Heart right ventricle (tissue), 16 donors: ENCODE data around the gene TXNRD2. TPM values are rescaled to one million over a fixed set of nuclear protein-coding genes. Genes with fewer than 3 reads are reported as not detected.

Source experiments
- ATAC-seq, 8 donors: fragments of 200-7000 bp; cut with Tn5 transposase; one replicate each; pipeline ENCODE4 v1.9.1; 2020; ENCODE audit warnings: mild to moderate bottlenecking in 8 of 8, moderate library complexity in 8 of 8, moderate number of reproducible peaks in 1 of 8
- DNase-seq, 2 donors: peaks; one replicate each; pipeline ENCODE4 v3.0.0-alpha.2; 2020
- H3K27ac ChIP-seq, 10 donors: fragments of 200-600 bp; sonication (generic) in 2 of 10; one replicate each; pipeline versions ENCODE4 v1.5.0 to v1.8.0; 2020 to 2022; ENCODE audit warnings: mild to moderate bottlenecking in 3 of 10
- H3K27me3 ChIP-seq, 7 donors: fragments of 200-600 bp; one replicate each; pipeline ENCODE4 v1.8.0; 2021 to 2022; ENCODE audit warnings: mild to moderate bottlenecking in 2 of 7
- H3K36me3 ChIP-seq, 9 donors: fragments of 200-600 bp; sonication (generic) in 1 of 9; one replicate each; pipeline versions ENCODE4 v1.5.0 to v1.8.0; 2020 to 2022; ENCODE audit warnings: mild to moderate bottlenecking in 2 of 9
- H3K4me1 ChIP-seq, 9 donors: fragments of 200-600 bp; sonication (generic) in 1 of 9; one replicate each; pipeline versions ENCODE4 v1.5.0 to v1.8.0; 2020 to 2022; ENCODE audit warnings: mild to moderate bottlenecking in 4 of 9
- H3K4me3 ChIP-seq, 10 donors: fragments of 200-600 bp; sonication (generic) in 2 of 10; one replicate each; pipeline versions ENCODE4 v1.5.0 to v1.8.0; 2020 to 2022; ENCODE audit warnings: mild to moderate bottlenecking in 7 of 10, moderate library complexity in 2 of 10
- H3K9me3 ChIP-seq, 11 donors: fragments of 200-600 bp in 10 of 11; sonication (generic) in 2 of 11; one replicate each; pipeline versions ENCODE4 v1.5.0 to v1.8.0; 2013 to 2022; ENCODE audit warnings: mild to moderate bottlenecking in 2 of 11, control low read depth in 1 of 11, moderate library complexity in 1 of 11
- CTCF ChIP-seq, 9 donors: fragments of 200-600 bp; sonication (generic) in 2 of 9; IDR thresholded peaks; one replicate each; pipeline versions ENCODE4 v1.5.0 to v1.8.0; 2021 to 2022; ENCODE audit warnings: antibody characterized with exemption in 9 of 9, mild to moderate bottlenecking in 5 of 9, moderate library complexity in 1 of 9
- WGBS, 2 donors: extraction: QIAGEN DNeasy Blood & Tissue Kit; methylation state at CpG; one replicate each; pipeline ENCODE4 v1.1.7; 2013; ENCODE audit warnings: inconsistent platforms in 1 of 2; 5-methylcytosine and 5-hydroxymethylcytosine counted together
- intact Hi-C, 10 donors: fragments of 100-400 bp; cut with DNase I; formaldehyde crosslinking; loops; one replicate each; pipeline versions ENCODE4 v1.11.1 to v1.14.2; 2022
- polyA plus RNA-seq, 2 donors: library from polyadenylated mRNA; stranded (reverse); fragments of 200-250 nt; gene quantifications; one replicate each; pipeline ENCODE4 v1.2.3, GENCODE V29; 2013
- total RNA-seq, 10 donors: library from RNA; stranded (reverse); fragmentation: NEBNext Ultra II Directional in 3 of 10; extraction: Animal tissue kit (Norgen Biotek cat#: 25700) in 3 of 10; gene quantifications; one replicate each; pipeline versions ENCODE4 v1.2.1 to v1.2.4, GENCODE V29; 2021 to 2023
- donor health status: Arrhythmogenic right ventricular cardiomyopathy.
- donor health status: ischemic (EF 13 %, LVEDD 7.1; RV severe dilation, severe dysfunction).
- donor health status: healthy with polysubstance abuse.
- donor health status: DM: no; HTN: yes; CAD: no.
- donor health status: DM: no; HTN: no; CAD: no.
- donor health status: ischemic (EF 25% LVEDD 6.9; RV normal size, moderate dysfunction).
- donor health status: ischemic (EF 25% LVEDD 5.7; RV mildly dilated, moderate dysfunction).
- donor health status: healthy.
- donor health status: DM: yes; HTN: yes; CAD: no.
- donor health status: Ischemic cardiomyopathy.
- donor health status: ischemic (EF 35%, LVEDD 5.7; RV mildly dilated, moderate dysfunction).
- donor health status: nonischemic (EF 11% LVEDD 7.7; RV severe dilation, severe dysfunction).
- donor health status: DM: yes; HTN: yes; CAD: no.
- donor health status: PGD.
- donor health status: ischemic (EF 29% LVEDD 5.4; RV normal size, mild dysfunction).
- donor health status: nonischemic (EF 23%, LVEDD 6.1; RV moderate dilation, normal function).

The TXNRD2 gene
- total and polyA plus RNA-seq, 12 donors = 25.8 to 103 (median 35.0) TPM

GRCh38 chr22:19868773-19869471 lies 72.7 kb downstream of the TXNRD2 start:
- WGBS, 2 donors = 78 to 81% methylated on average over 23 of the region's 23 CpGs
- intact Hi-C loops = loop anchor here in 1 of 10 donors (5.0 kb wide), 1 partner anchor 38 kb away; no protein-coding TSS in a partner anchor
- ATAC-seq = no peak

GRCh38 chr22:19868333-19868732 lies 73.3 kb downstream of the TXNRD2 start:
- Histone ChIP-seq H3K27ac (no peak overlapping the region), H3K9me3 (no peaks in the 10 kb centered on the region), H3K4me3 (no peak overlapping the region), H3K4me1 (no peaks in the 10 kb centered on the region), H3K36me3 (no peaks in the 10 kb centered on the region), H3K27me3 (no peaks in the 10 kb centered on the region)
- intact Hi-C loops = loop anchor here in 1 of 10 donors (5.0 kb wide), 1 partner anchor 39 kb away; no protein-coding TSS in a partner anchor
- DNase-seq (no peak), ATAC-seq (no peak)
- WGBS, 2 donors = 95% methylated on average over 3 of the region's 3 CpGs
- no peak for TF ChIP-seq CTCF (IDR thresholded peaks at IDR 0.05)

More at GRCh38 chr22:19868773-19869471, 72.7 kb downstream of the TXNRD2 start:
- Histone ChIP-seq H3K36me3 (no peaks in the 10 kb centered on the region), H3K4me1 (peaks cover 0 to 4% (median 0%) of the 10 kb centered on the region in 9 donors), H3K27ac (no peak overlapping the region), H3K27me3 (no peaks in the 10 kb centered on the region), H3K4me3 (no peak overlapping the region), H3K9me3 (no peaks in the 10 kb centered on the region)
- DNase-seq = no peak
- TF ChIP-seq CTCF (IDR thresholded peaks at IDR 0.05) = no peak

DNA sequence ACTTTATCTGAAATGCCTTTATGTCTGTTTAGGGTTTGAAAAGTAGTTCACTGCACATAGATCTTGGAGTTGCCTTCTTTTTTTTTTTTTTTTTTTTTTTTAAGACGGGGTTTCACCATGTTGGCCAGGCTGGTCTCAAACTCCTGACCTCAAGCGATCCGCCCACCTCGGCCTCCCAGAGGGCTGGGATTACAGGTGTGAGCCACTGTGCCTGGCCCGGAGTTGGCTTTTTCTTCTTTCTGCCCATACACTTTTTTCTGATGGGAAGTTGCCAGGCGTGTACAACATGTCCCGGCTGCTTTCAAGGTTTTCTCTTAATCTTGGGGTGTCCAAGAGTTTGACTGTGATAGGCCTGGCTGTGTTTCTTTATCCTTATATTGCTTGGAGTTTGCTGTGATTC lies 74.0 kb downstream of the TXNRD2 start:
- no peak overlapping the region for H3K27ac ChIP-seq
- no peak overlapping the region for H3K4me3 ChIP-seq
- no peaks in the 10 kb centered on the region for H3K27me3 ChIP-seq
- ATAC-seq = no peak
- H3K4me1 ChIP-seq = no peaks in the 10 kb centered on the region
- WGBS, 2 donors = 88 to 91% methylated on average over 7 of the region's 7 CpGs
- no peaks in the 10 kb centered on the region for H3K36me3 ChIP-seq
- DNase-seq = no peak
- intact Hi-C loops = loop anchor here in 1 of 10 donors (5.0 kb wide), 1 partner anchor 40 kb away; no protein-coding TSS in a partner anchor
- H3K9me3 ChIP-seq = no peaks in the 10 kb centered on the region
- no peak for TF ChIP-seq CTCF (IDR thresholded peaks at IDR 0.05)

DNA sequence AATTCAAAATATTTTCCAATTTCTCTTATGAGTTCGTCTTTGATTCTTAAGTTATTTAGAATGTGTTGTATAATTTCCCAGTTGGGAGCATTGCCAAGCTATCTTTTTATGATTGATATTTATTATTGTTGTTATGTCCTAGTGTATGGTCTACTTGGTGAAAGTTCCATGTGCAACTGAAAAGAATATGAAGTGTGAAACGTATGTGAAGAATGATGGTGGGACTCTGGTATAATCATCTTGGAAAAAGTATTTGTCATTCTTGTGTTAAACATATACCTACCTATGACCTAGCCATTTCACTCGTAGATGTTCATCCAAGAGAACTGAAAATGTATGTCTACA lies 75.0 kb downstream of the TXNRD2 start:
- DNase-seq (no peak), ATAC-seq (no peak)
- Histone ChIP-seq H3K27me3 (no peaks in the 10 kb centered on the region), H3K9me3 (no peaks in the 10 kb centered on the region), H3K4me3 (no peak overlapping the region), H3K27ac (no peak overlapping the region), H3K4me1 (no peaks in the 10 kb centered on the region), H3K36me3 (no peaks in the 10 kb centered on the region)
- WGBS, 2 donors = 93 to 95% methylated on average over 3 of the region's 3 CpGs
- TF ChIP-seq CTCF (IDR thresholded peaks at IDR 0.05) = no peak
- intact Hi-C loops = loop anchor here in 1 of 10 donors (5.0 kb wide), 1 partner anchor 41 kb away; no protein-coding TSS in a partner anchor
